HL-60 (cell line): ENCODE measurements around the gene IL25. TPM values are rescaled to one million over a fixed set of nuclear protein-coding genes. Genes with fewer than 3 reads are reported as not detected.
"Not testable (repeated sequence)": the region's sequence is repeated elsewhere in the genome, so short reads cannot be mapped to it uniquely, and the experiment has no call there.

ENCODE experiments used
- DNase-seq, 2 experiments: peaks; one replicate each; pipeline ENCODE4 v3.0.0-alpha.2; 2010 to 2020; ENCODE audit warnings: low read depth in 1 of 2, low spot score in 1 of 2
- H3K27ac ChIP-seq: fragments of 250-450 bp; sonication (Bioruptor Pico); replicated peaks from 2 replicates; pipeline ENCODE4 v1.5.1; 2020; ENCODE audit warnings: mild to moderate bottlenecking, moderate library complexity
- H3K27me3 ChIP-seq: fragments of 250-450 bp; sonication (Bioruptor Pico); 2 replicates; pipeline ENCODE4 v1.5.1; 2021; ENCODE audit warnings: mild to moderate bottlenecking, moderate library complexity; ENCODE audit not compliant: insufficient read depth, poor library complexity, severe bottlenecking
- H3K4me3 ChIP-seq: replicated peaks from 2 replicates; pipeline ENCODE4 v1.5.1; 2011; ENCODE audit warnings: mild to moderate bottlenecking, control low read depth, low read length; ENCODE audit not compliant: insufficient read depth
- CTCF ChIP-seq: IDR thresholded peaks from one replicate; pipeline ENCODE4 v1.5.1; 2011; ENCODE audit warnings: low read length, control low read depth, inconsistent platforms; ENCODE audit not compliant: insufficient read depth
- GABPA ChIP-seq: IDR thresholded peaks from 2 replicates; pipeline ENCODE4 v1.6.1; 2012; ENCODE audit warnings: low read depth
- POLR2AphosphoS5 ChIP-seq: IDR thresholded peaks from 2 replicates; pipeline ENCODE4 v1.6.1; 2012; ENCODE audit warnings: low read depth
- REST ChIP-seq: IDR thresholded peaks from 2 replicates; pipeline ENCODE4 v1.6.1; 2012; ENCODE audit warnings: low read depth; ENCODE audit not compliant: insufficient replicate concordance
- SPI1 ChIP-seq: IDR thresholded peaks from 2 replicates; pipeline ENCODE4 v1.6.1; 2012; ENCODE audit warnings: low read depth, mild to moderate bottlenecking, borderline replicate concordance
- microRNA-seq: library from miRNA; unstranded; fragments of <30 nt; microRNA quantifications from one replicate; pipeline ENCODE4, GENCODE V29; 2018

The IL25 gene

GRCh38 chr14:23425169-23425568 lies 52.6 kb downstream of the IL25 start:
- H3K27ac ChIP-seq = no peak overlapping the region
- DNase-seq = no peak
- TF ChIP-seq REST (no peak), GABPA (no peak), SPI1 (no peak), POLR2AphosphoS5 (no peak), CTCF (no peak)
- H3K4me3 ChIP-seq = no peak overlapping the region
- H3K27me3 ChIP-seq = peaks cover 2% of the 10 kb centered on the region

- not testable (repeated sequence) for H3K4me3 ChIP-seq, H3K27me3 ChIP-seq, DNase-seq, H3K27ac ChIP-seq
Measured at GRCh38 chr14:23425798-23426197, 53.2 kb downstream of the IL25 start.

Small RNAs within 50 kb of the gene (microRNA-seq; reads per million reads assigned to microRNA genes)
- gene MIR208A (not detected), gene MIR208B (not detected)
